Astrocyte of the cerebellum (primary cell): ENCODE data around the gene TAOK3.

ENCODE experiments used
- DNase-seq: peaks from one replicate; pipeline ENCODE4 v3.0.0-alpha.2; 2011; ENCODE audit warnings: low read depth
- H3K4me3 ChIP-seq: 2 replicates; pipeline ENCODE4 v1.5.1; 2011; ENCODE audit warnings: mild to moderate bottlenecking, low read depth, low read length, moderate library complexity
- CTCF ChIP-seq: IDR thresholded peaks from 2 replicates; pipeline ENCODE4 v1.5.1; 2012; ENCODE audit warnings: low read length, low read depth, moderate library complexity, mild to moderate bottlenecking; ENCODE audit errors: missing control alignments
- in situ Hi-C: cut with HindIII; loops from 2 replicates; pipeline ENCODE4 v1.10.0; 2017; ENCODE audit warnings: low sequenced_read_pairs

TAOK3 gene

DNA sequence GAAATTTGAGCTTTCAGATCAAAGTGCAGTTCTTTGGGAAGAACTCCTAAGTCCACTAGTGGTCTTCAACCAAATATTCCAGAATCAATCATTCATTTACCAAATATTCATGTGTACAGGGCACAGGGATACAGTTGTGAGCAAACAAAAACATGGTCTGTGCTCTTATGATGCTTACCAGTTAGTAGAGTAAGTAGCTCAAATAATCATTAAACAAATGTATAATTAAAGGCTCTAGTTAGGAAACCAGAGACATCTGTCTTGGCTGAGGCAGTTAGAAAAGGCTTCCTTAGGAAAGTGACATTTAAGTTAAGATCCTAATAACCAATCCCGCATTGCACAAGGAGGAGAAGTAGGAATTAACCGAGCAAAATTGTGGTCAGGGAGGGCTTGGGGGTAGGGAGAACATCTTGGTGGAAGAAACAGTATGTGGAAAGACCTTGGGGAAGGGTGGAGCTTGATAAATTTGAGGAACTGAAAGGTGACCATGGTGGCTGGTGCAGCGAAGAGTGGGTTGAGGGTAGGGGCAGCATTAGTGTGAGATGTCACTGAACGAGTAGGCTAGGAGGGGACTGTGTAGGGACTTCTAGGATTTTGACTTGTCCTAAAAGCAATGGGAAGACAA, 196.8 kb downstream of the TAOK3 start:
- no peak overlapping the region for H3K4me3 ChIP-seq
- no peak for TF ChIP-seq CTCF
- DNase-seq = no peak
- in situ Hi-C loops = no loop called here

DNA sequence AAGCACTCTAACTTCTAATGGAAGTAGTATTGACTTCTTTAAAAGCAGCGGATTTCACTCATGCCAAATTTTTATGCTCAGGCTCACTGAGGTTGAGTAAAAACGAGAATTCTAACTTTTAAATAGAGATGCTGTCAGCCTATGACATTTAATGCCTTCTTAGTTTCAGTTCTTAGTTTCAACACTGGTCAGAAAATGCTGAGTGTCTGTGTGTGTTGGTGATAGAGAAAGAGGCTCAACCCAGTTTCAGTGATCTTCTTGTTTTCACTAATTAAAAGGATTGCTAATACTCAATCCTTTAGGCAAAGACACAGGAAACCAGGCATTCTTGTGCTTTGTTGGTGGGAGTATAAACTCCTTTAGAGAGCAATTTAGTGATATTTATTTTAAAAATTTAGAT, 205.8 kb downstream of the TAOK3 start:
- H3K4me3 ChIP-seq = no peak overlapping the region
- in situ Hi-C loops = no loop called here
- DNase-seq = no peak
- TF ChIP-seq CTCF = no peak

GRCh38 chr12:118164798-118165486, 207.8 kb downstream of the TAOK3 start:
- in situ Hi-C loops = no loop called here

DNA sequence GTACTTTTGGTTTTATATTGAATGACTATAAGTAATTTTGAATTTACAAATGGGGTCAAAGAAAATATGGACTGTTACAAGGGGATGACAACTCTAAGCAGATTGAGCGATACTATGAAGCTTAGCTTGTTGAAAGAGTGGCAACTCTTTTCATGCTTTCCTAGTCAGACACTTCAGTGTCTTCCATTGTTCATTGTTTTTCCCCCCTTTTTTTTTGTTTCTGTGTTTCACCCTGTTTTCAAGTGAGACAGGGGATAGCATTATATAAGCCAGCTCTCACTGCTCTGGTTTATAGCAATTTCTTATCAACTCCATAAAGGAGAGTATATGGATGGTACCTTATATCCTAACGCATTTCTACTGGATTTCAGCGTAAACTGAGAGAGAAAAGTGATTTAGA, 212.2 kb downstream of the TAOK3 start:
- no peak overlapping the region for H3K4me3 ChIP-seq
- in situ Hi-C loops = no loop called here
- TF ChIP-seq CTCF = no peak
- no peak for DNase-seq

More at GRCh38 chr12:118164798-118165486, 207.8 kb downstream of the TAOK3 start:
- no peak for DNase-seq
- peak; percentile 77 for TF ChIP-seq CTCF
- H3K4me3 ChIP-seq = no peak overlapping the region

GRCh38 chr12:118151755-118152154, 221.0 kb downstream of the TAOK3 start:
- no peak overlapping the region for H3K4me3 ChIP-seq
- TF ChIP-seq CTCF = no peak
- in situ Hi-C loops = no loop called here
- DNase-seq = no peak

DNA sequence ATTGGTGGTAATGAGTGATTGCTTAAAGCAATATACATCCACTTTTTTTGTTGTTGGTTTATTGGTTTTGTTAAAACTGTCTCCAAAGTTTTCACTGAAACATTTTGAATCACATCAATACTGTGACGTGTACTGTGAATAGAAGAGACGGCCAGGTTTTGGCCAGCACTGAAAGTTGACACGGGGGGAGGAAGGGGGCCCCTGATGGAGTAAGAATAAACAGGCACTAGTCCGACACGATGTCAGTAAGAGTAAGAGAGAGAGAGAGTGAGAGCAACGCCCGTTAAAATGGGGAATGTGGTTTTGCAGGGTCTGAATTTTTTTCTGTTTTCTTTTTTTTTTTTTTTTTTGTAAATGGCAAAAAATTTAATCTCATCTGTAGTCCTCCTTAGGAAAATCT, 222.1 kb downstream of the TAOK3 start:
- TF ChIP-seq CTCF = no peak
- no peak overlapping the region for H3K4me3 ChIP-seq
- DNase-seq = no peak
- in situ Hi-C loops = no loop called here
